Peyer's patch (tissue), 4 donors: ENCODE data around the gene SPATS2. TPM values are rescaled to one million over a fixed set of nuclear protein-coding genes. Genes with fewer than 3 reads are reported as not detected.
A peak's percentile ranks its signal among the peaks of the same experiment; 100 is the strongest.

Experiments used
- DNase-seq, 3 donors: peaks; one replicate each; pipeline ENCODE4 v3.0.0-alpha.2; 2017 to 2019
- H3K27ac ChIP-seq, 4 donors: fragments of 200-600 bp; sonication (generic); one replicate each; pipeline ENCODE4 v1.5.1; 2016 to 2019
- H3K27me3 ChIP-seq, 2 donors: fragments of 200-600 bp; sonication (generic); one replicate each; pipeline ENCODE4 v1.5.1; 2019
- H3K36me3 ChIP-seq, 3 donors: fragments of 200-600 bp; sonication (generic); one replicate each; pipeline ENCODE4 v1.5.1; 2016 to 2019
- H3K4me1 ChIP-seq, 4 donors: fragments of 200-600 bp; sonication (generic); one replicate each; pipeline ENCODE4 v1.5.1; 2016 to 2019
- H3K4me3 ChIP-seq, 4 donors: fragments of 200-600 bp; sonication (generic); 1 replicate in 3 of 4; 2 replicates in 1 of 4; pipeline ENCODE4 v1.5.1; 2016 to 2019; ENCODE audit warnings: mild to moderate bottlenecking in 1 of 4
- H3K9me3 ChIP-seq, 4 donors: fragments of 200-600 bp; sonication (generic); one replicate each; pipeline ENCODE4 v1.5.1; 2016 to 2019; ENCODE audit warnings: mild to moderate bottlenecking in 1 of 4
- CTCF ChIP-seq, 6 experiments: fragments of 450-650 bp in 4 of 6; fragments of 200-600 bp in 2 of 6; sonication (generic) in 1 of 6; IDR thresholded peaks; one replicate each; pipeline ENCODE4 v1.5.1; 2017 to 2019; ENCODE audit warnings: antibody characterized with exemption in 6 of 6, mild to moderate bottlenecking in 3 of 6, moderate library complexity in 1 of 6
- POLR2A ChIP-seq, 2 donors: fragments of 450-650 bp; IDR thresholded peaks; one replicate each; pipeline ENCODE4 v1.5.1; 2017; ENCODE audit warnings: antibody characterized with exemption in 2 of 2, mild to moderate bottlenecking in 2 of 2, moderate library complexity in 2 of 2
- total RNA-seq, 4 donors: library from RNA; depleted of rRNA; stranded (reverse); fragments of >200 nt; gene quantifications; one replicate each; pipeline ENCODE4 v1.1.0, GENCODE V29; 2016

The SPATS2 gene
- total RNA-seq, 4 donors from 2014 or later: 20.2 to 49.5 (median 24.8) TPM

GRCh38 chr12:49362077-49362476, 5.2 kb upstream of the SPATS2 start:
- H3K4me1 ChIP-seq: peaks cover 0 to 5% (median 0%) of the 10 kb centered on the region in 4 donors
- no peaks in the 10 kb centered on the region for H3K27me3 ChIP-seq
- no peaks in the 10 kb centered on the region for H3K9me3 ChIP-seq
- no peak overlapping the region for H3K4me3 ChIP-seq
- DNase-seq: no peak
- H3K36me3 ChIP-seq: no peaks in the 10 kb centered on the region
- TF ChIP-seq POLR2A (IDR thresholded peaks at IDR 0.05) (no peak), CTCF (IDR thresholded peaks at IDR 0.05) (no peak)
- no peak overlapping the region for H3K27ac ChIP-seq

- no peak overlapping the region for H3K27ac ChIP-seq
- no peak overlapping the region for H3K4me3 ChIP-seq
- H3K4me1 ChIP-seq: peaks cover 0 to 16% (median 0%) of the 10 kb centered on the region in 4 donors
- TF ChIP-seq CTCF (IDR thresholded peaks at IDR 0.05): no peak
- no peak for TF ChIP-seq POLR2A (IDR thresholded peaks at IDR 0.05)
- H3K36me3 ChIP-seq: no peaks in the 10 kb centered on the region
- H3K9me3 ChIP-seq: no peaks in the 10 kb centered on the region
- DNase-seq: no peak
- H3K27me3 ChIP-seq: no peaks in the 10 kb centered on the region
These were observed 2.3 kb upstream of the SPATS2 start for GRCh38 chr12:49364989-49365388.

- H3K9me3 ChIP-seq: no peaks in the 10 kb centered on the region
- no peak for DNase-seq
- no peak overlapping the region for H3K27ac ChIP-seq
- peaks cover 0 to 18% (median 0%) of the 10 kb centered on the region in 4 donors for H3K4me1 ChIP-seq
- TF ChIP-seq CTCF (IDR thresholded peaks at IDR 0.05) (no peak), POLR2A (IDR thresholded peaks at IDR 0.05) (no peak)
- H3K27me3 ChIP-seq: no peaks in the 10 kb centered on the region
- H3K4me3 ChIP-seq: peak overlapping the region in 1 of 4 donors; percentile 90
- no peaks in the 10 kb centered on the region for H3K36me3 ChIP-seq
These were observed 1.7 kb upstream of the SPATS2 start for GRCh38 chr12:49365542-49365941.

- no peak for DNase-seq
- no peaks in the 10 kb centered on the region for H3K27me3 ChIP-seq
- H3K36me3 ChIP-seq: no peaks in the 10 kb centered on the region
- H3K4me1 ChIP-seq: peaks cover 0 to 18% (median 0%) of the 10 kb centered on the region in 4 donors
- no peaks in the 10 kb centered on the region for H3K9me3 ChIP-seq
- TF ChIP-seq POLR2A (IDR thresholded peaks at IDR 0.05) (no peak), CTCF (IDR thresholded peaks at IDR 0.05) (no peak)
- peak overlapping the region; percentile 76 to 90 (median 82) for H3K4me3 ChIP-seq
- peak overlapping the region; percentile 93 to 97 (median 94) for H3K27ac ChIP-seq
These were observed 1.1 kb upstream of the SPATS2 start for GRCh38 chr12:49366096-49366651.

- peak; percentile 83 to 96 (median 94) for DNase-seq
- peaks cover 0 to 18% (median 0%) of the 10 kb centered on the region in 4 donors for H3K4me1 ChIP-seq
- H3K4me3 ChIP-seq: peak overlapping the region; percentile 76 to 90 (median 82)
- TF ChIP-seq CTCF (IDR thresholded peaks at IDR 0.05): peak; percentile 6 to 44 (median 36)
- peak; percentile 66 to 69 for TF ChIP-seq POLR2A (IDR thresholded peaks at IDR 0.05)
- H3K27me3 ChIP-seq: no peaks in the 10 kb centered on the region
- H3K36me3 ChIP-seq: no peaks in the 10 kb centered on the region
- no peaks in the 10 kb centered on the region for H3K9me3 ChIP-seq
- H3K27ac ChIP-seq: peak overlapping the region; percentile 93 to 97 (median 94)
These were observed 446 bp upstream of the SPATS2 start for GRCh38 chr12:49366652-49367380.
